H54 (cell line): ENCODE data around the gene PODXL.

Source experiments
- DNase-seq: peaks from one replicate; pipeline ENCODE4 v3.0.0; 2011; ENCODE audit warnings: low spot score, mixed read lengths; ENCODE audit not compliant: insufficient read length
- FAIRE-seq: peaks from 3 replicates; lab custom pipeline; 2011; peaks lifted over from hg19 to GRCh38; lab: Jason Lieb, UNC
- POLR2A ChIP-seq: IDR thresholded peaks from 2 replicates; pipeline ENCODE4 v1.6.1; 2011; ENCODE audit warnings: low read depth, mild to moderate bottlenecking, low read length

The PODXL gene

GRCh38 chr7:131556053-131556908 is at the start of gene PODXL:
Gene PODXL, minus strand, starts transcription at chr7:131556628. Its CDS starts 269 bp downstream, at chr7:131556359.
- peak; percentile 77 for TF ChIP-seq POLR2A
- DNase-seq = peak; percentile 86
- no peak for FAIRE-seq

- FAIRE-seq (no peak), DNase-seq (no peak)
- TF ChIP-seq POLR2A = no peak
These were observed 49.0 kb upstream of the PODXL start for GRCh38 chr7:131605280-131605878.

- FAIRE-seq = no peak
- peak; percentile 64 for DNase-seq
- TF ChIP-seq POLR2A = no peak
These were observed 48.4 kb upstream of the PODXL start for GRCh38 chr7:131604841-131605279.

- DNase-seq (no peak), FAIRE-seq (no peak)
- no peak; the same call in 1 of the 2 replicates for TF ChIP-seq POLR2A
These were observed 47.5 kb upstream of the PODXL start for GRCh38 chr7:131603932-131604331.

GRCh38 chr7:131602994-131603372 is 46.6 kb upstream of the PODXL start:
- no peak for FAIRE-seq
- no peak for TF ChIP-seq POLR2A

GRCh38 chr7:131602304-131602993 is 46.0 kb upstream of the PODXL start:
- DNase-seq (no peak), FAIRE-seq (no peak)
- no peak for TF ChIP-seq POLR2A

More at GRCh38 chr7:131602994-131603372, 46.6 kb upstream of the PODXL start:
- DNase-seq = no peak

- FAIRE-seq (no peak), DNase-seq (no peak)
- TF ChIP-seq POLR2A = no peak
These were observed 43.9 kb upstream of the PODXL start for GRCh38 chr7:131600085-131600881.

GRCh38 chr7:131596785-131597184 is 40.4 kb upstream of the PODXL start:
- DNase-seq (no peak), FAIRE-seq (no peak)
- TF ChIP-seq POLR2A = no peak

- no peak for DNase-seq
- no peak for FAIRE-seq
- TF ChIP-seq POLR2A = no peak
These were observed 39.3 kb upstream of the PODXL start for GRCh38 chr7:131595699-131596098.

GRCh38 chr7:131591687-131592319 is 35.4 kb upstream of the PODXL start:
- no peak for FAIRE-seq
- no peak for TF ChIP-seq POLR2A

GRCh38 chr7:131587315-131587923 is 31.0 kb upstream of the PODXL start:
- no peak for DNase-seq
- no peak for FAIRE-seq
- TF ChIP-seq POLR2A = no peak

More at GRCh38 chr7:131591687-131592319, 35.4 kb upstream of the PODXL start:
- no peak for DNase-seq

- DNase-seq = no peak
- TF ChIP-seq POLR2A = no peak
- FAIRE-seq = no peak
These were observed 30.3 kb upstream of the PODXL start for GRCh38 chr7:131586759-131587158.
